GM12892 (cell line): Measurements from ENCODE around the gene SLC30A5.

Source experiments
- POLR2A ChIP-seq: IDR thresholded peaks from 2 replicates; pipeline ENCODE4 v1.6.1; 2011; ENCODE audit warnings: low read depth, low read length, control low read depth
- POLR2AphosphoS5 ChIP-seq: IDR thresholded peaks from 2 replicates; pipeline ENCODE4 v1.6.1; 2011; ENCODE audit warnings: low read depth, low read length, control low read depth
- TAF1 ChIP-seq: IDR thresholded peaks from 2 replicates; pipeline ENCODE4 v1.6.1; 2011; ENCODE audit warnings: low read depth, mild to moderate bottlenecking, control low read depth, low read length, borderline replicate concordance

DNA sequence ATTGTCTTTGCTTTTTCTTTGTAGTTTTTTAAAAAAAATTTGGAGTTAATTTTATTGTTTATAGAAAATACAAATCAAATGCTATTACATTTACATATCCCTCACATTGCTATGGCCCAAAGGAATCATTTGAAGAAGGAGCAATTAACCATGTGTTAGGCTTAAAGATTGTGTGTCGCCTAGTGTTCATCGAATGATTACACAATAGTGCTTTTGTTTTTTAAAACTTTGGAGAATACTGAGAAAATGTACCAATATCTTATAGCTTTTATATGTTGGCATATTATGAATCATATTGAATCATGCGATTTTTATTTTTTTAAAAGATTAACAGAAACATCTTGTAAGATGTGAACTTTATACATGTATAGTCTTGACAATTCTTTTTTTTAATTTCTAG, 21.7 kb downstream of the SLC30A5 start:
- no peak for TF ChIP-seq POLR2A
- no peak for TF ChIP-seq TAF1
- TF ChIP-seq POLR2AphosphoS5, result no peak
